Brain microvascular endothelial cell (primary cell): ENCODE results near the gene ZBTB7A.

Source experiments
- DNase-seq: peaks from one replicate; pipeline ENCODE4 v3.0.0-alpha.2; 2020
- H3K27ac ChIP-seq: fragments of 250-450 bp; sonication (Bioruptor Pico); 2 replicates; pipeline ENCODE4 v1.5.1; 2020; ENCODE audit warnings: mild to moderate bottlenecking, moderate library complexity
- H3K27me3 ChIP-seq: fragments of 250-450 bp; sonication (Bioruptor Pico); replicated peaks from 2 replicates; pipeline ENCODE4 v1.5.1; 2020; ENCODE audit warnings: mild to moderate bottlenecking
- H3K36me3 ChIP-seq: fragments of 250-450 bp; sonication (Bioruptor Pico); replicated peaks from 2 replicates; pipeline ENCODE4 v1.5.1; 2020; ENCODE audit warnings: mild to moderate bottlenecking
- H3K4me3 ChIP-seq: 2 replicates; pipeline ENCODE4 v1.5.1; 2011; ENCODE audit warnings: low read depth, mild to moderate bottlenecking, control low read depth, low read length, moderate library complexity
- CTCF ChIP-seq: IDR thresholded peaks from 2 replicates; pipeline ENCODE4 v1.5.1; 2011; ENCODE audit warnings: low read depth, mild to moderate bottlenecking, moderate library complexity, low read length, control low read depth, inconsistent platforms; ENCODE audit errors: missing control alignments
- in situ Hi-C: cut with HindIII; loops from 2 replicates; pipeline ENCODE4 v1.10.0; 2017; ENCODE audit warnings: low sequenced_read_pairs, low pct_ligation_motif_present

The ZBTB7A gene

GRCh38 chr19:4064496-4065260 is 2.0 kb downstream of the ZBTB7A start:
- TF ChIP-seq CTCF, result no peak

DNA sequence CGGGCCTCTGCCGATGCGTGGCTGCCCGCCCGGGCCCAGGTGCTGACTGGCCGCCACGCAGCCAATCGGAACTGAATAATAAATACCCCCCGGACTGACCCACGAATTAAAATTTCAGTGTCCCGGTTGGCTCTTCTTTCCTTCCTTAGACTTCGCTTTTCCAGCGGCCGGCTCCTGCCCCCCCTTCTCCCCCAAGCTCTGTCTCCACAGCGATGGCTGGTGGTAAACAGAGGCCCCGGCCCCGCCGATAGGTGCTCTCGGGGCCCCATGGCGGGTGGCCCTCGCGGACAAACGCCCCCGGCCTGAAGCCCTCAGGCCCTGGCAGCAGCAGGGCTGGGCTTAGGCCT is 2.6 kb downstream of the ZBTB7A start:
- peaks cover 20% of the 10 kb centered on the region for H3K36me3 ChIP-seq
- H3K27me3 ChIP-seq, result no peaks in the 10 kb centered on the region
- peak overlapping the region; percentile 56 for H3K27ac ChIP-seq
- in situ Hi-C loops, result no loop called here
- H3K4me3 ChIP-seq, result peak overlapping the region; percentile 78
- DNase-seq, result peak; percentile 31
- no peak for TF ChIP-seq CTCF

More at GRCh38 chr19:4064496-4065260, 2.0 kb downstream of the ZBTB7A start:
- no peak for DNase-seq
- peak overlapping the region; percentile 78 for H3K4me3 ChIP-seq
- no peaks in the 10 kb centered on the region for H3K27me3 ChIP-seq
- in situ Hi-C loops, result no loop called here
- peak overlapping the region; percentile 56 for H3K27ac ChIP-seq
- H3K36me3 ChIP-seq, result peaks cover 20% of the 10 kb centered on the region

- in situ Hi-C loops, result no loop called here
- no peak for DNase-seq
- H3K27ac ChIP-seq, result no peak overlapping the region
Measured at GRCh38 chr19:4063369-4064148, 3.1 kb downstream of the ZBTB7A start.

GRCh38 chr19:4062419-4063368 is 4.0 kb downstream of the ZBTB7A start:
- Histone ChIP-seq H3K27ac (no peak overlapping the region), H3K27me3 (no peaks in the 10 kb centered on the region), H3K36me3 (peaks cover 20% of the 10 kb centered on the region), H3K4me3 (no peak overlapping the region)
- no peak for TF ChIP-seq CTCF
- no peak for DNase-seq
- in situ Hi-C loops, result no loop called here

More at GRCh38 chr19:4063369-4064148, 3.1 kb downstream of the ZBTB7A start:
- Histone ChIP-seq H3K4me3 (peak overlapping the region; percentile 78), H3K36me3 (peaks cover 20% of the 10 kb centered on the region), H3K27me3 (no peaks in the 10 kb centered on the region)
- TF ChIP-seq CTCF, result peak; percentile 28

GRCh38 chr19:4061683-4062418 is 4.8 kb downstream of the ZBTB7A start:
- in situ Hi-C loops, result no loop called here
- DNase-seq, result no peak

More at GRCh38 chr19:4061683-4062418, 4.8 kb downstream of the ZBTB7A start:
- Histone ChIP-seq H3K4me3 (no peak overlapping the region), H3K36me3 (peaks cover 22% of the 10 kb centered on the region), H3K27ac (no peak overlapping the region), H3K27me3 (no peaks in the 10 kb centered on the region)
- TF ChIP-seq CTCF, result no peak
